HG03103 (cell line): ENCODE results near the gene DNM1.
"Not testable (repeated sequence)": the region's sequence is repeated elsewhere in the genome, so short reads cannot be mapped to it uniquely, and the experiment has no call there.

Experiments
- ATAC-seq: cut with Tn5 transposase; IDR thresholded peaks from one replicate; pipeline ENCODE4 v1.9.1; 2021; ENCODE audit warnings: low read depth; ENCODE audit not compliant: unreplicated experiment

Gene DNM1

DNA sequence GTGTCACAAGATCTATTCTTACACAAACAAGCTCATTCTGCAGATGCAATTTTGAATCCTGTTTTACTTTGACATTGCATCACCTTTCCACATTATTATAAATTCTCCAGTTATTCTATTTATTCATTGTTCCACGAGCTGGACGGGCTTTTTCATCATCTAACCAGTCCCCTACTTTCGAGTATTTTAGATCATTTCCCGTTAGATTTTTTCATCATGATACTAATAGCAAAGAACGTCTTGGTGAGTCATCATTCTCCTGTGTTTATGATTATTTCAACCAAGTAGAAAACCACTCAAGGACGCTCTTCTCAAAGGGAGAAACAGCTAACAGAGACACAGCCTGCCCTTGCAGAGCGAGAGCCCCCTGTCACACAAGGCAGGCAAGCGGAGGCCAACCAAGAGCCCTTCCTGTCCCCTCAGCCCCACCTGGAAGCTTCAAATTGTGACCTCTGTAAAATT lies 28.0 kb upstream of the DNM1 start:
- no peak for ATAC-seq

DNA sequence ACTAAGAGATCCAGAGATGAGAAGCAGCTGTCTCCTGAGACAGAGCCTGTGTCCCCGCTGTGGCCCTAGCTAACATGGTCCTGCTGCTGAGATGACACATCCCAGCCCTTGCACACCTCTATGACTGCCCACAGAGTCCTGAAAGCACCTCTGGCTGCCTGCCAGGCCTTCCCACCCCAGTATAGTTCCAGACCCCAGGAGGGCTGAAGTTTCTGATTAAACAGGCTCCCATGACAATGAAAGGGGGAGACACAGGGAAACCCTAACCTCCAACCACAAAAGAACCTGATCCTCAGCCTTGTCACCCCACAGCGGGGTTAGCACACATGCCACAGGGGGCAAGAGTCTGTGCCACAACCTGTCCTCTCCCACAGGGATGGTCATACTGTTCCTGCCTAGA lies 27.5 kb upstream of the DNM1 start:
- no peak for ATAC-seq

DNA sequence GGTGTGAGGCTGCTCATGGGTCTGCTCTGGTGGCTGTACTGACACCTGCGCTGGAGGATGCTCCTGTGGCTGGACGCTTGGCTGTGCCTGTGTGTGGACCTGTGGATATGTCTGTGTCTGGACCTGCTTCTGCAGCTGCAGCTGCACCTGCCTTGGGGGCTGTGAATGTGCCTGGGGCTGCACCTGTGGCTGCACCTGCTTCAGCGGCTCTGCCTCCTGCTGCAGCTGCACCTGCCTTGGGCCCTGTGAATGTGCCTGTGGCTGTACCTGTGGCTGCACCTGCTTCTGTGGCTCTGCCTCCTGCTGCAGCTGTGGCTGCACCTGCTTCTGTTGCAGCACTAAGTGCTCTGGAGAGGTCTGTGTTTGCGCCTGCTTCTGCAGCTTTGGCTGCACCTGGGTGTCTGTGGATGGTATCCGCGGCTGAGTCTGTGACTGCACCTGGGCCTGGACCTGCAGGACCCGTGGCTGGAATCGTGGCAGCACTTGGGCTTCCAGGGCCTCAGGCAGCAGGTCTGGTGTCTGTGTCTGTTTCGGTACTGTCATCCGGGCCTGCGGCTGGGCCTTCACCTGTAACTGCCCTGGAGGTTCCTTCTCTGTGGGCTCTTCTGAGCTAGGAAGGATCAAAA lies 24.3 kb upstream of the DNM1 start:
- no peak for ATAC-seq

DNA sequence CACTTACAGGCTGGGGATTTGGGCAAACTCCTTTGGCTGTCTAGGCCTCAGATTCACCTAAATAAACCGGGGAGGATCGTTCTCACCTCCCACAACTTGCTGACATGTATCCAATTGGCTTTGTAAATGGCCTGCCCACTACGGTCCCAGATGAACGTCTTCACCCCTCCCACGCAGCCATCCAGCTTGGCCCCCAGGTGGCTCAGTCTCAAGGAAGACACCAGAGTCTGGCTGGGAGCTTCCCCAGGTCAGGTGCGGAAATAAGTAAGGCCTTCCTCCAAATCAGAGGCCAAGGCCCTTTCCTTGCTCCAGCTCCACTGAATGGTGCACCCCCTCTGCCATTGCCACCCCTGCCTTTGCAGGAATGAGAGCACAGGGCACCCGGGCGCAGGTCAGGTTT lies 23.2 kb upstream of the DNM1 start:
- no peak for ATAC-seq

DNA sequence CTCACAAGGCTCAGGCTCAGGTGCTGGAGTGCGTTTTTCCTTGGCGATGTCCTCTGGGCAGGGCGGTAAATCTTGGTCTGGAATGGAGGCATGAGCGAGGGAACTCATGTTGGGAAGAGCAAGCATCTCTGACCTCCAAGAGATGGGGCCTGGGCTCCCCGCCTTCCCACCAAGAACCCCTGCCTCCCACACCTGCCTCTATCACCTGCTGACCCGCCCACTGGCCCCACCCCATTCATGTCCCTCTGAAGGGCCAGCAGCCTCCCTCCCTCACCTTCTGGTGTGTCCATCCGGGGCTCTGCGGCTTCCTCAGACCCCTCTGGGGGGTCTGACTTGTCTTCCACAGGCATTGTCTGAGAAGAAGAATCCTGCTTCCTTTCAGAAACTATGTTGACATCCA lies 22.7 kb upstream of the DNM1 start:
- no peak for ATAC-seq

DNA sequence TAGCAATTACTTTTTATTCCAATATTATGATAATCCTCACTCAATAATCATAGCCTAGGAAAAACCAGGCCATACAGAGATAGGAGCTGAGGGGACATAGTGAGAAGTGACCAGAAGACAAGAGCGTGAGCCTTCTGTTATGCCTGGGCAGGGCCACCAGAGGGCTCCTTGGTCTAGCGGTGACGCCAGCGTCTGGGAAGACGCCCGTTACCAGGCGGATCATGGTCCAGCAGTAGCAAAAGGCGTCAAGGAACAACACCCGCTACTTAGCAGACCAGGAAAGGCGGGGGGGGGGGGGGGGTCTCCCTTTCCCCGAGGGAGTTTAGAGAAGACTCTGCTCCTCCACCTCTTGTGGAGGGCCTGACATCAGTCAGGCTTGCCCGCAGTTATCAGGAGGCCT lies 21.7 kb upstream of the DNM1 start:
- ATAC-seq: not testable (repeated sequence)

DNA sequence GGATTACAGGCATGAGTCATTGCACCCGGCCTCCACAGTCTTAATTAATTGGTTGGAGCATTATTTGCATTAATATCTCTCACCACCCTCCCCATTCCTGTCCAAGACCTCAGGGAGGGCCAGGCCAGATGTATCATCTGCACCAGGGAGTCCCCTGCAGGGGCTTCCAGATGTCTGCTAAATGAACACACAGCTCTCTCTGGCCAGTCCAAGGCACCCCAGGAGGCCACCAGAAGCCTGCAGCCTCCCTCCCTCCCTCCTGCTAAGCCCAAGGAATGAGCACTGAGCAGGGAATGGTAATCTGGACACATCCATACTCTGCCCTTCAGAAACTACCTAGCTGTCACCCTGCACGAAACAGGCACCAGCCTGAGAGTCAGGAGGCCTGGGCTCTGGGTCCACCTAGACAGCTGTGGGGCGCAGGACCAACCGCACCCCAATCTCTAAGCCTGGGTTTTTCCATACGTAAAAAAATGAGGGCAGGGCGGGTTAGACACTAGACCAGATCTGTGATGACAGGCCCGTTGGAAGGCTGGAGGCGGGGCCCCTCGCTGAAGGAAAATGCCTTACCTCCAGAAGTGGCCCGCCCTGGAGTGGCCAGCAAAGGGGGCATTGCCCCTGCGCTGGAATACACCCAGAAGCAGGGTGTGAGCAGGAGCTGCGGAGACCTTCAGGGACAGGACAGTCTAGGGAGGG lies 20.1 kb upstream of the DNM1 start:
- ATAC-seq: no peak

DNA sequence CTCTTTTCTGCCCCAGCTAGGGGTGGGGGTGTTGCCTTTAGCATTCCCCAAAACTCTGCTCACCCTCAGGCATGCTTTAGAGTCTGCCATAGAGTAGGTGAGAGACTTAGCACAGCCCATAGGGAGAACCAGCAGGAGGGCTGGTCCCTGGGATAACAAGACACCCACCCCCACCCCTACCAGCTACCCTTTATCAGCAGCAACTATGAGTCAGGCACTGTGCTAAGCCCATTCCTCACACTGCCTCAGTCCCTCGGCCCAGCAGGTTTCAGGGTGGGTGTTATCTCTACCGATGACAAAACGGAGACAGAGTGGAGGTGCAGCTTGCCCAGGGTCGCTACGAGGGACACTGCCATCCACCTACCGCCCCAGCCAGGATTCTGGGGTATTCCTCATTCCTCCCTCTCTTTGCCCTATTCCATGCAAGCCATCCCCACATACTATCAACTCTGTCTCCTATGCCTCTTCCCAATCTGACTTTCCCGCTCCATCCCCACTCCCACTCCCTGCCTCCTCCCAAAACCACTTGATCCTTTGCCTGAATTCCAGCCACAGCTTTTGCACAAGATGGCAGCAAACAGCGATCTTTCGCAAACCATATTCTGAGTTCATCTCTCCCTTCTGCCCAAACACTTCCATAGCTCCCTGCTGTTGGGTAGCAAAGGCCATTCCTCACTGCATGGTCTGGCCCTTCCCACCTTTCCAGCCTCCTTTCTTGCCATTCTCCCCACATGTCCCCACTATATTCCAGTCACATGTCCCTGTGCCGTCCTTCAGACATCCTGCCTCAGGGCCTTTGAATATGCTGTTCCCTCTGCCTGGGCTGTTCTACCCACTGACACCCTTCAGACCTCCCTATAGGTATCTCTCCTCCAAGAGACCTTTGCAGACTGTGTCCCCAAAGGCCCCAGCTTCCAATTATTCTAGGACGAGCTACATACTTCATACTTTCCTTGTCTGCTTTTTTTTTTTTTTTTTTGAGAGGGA lies 16.9 kb upstream of the DNM1 start:
- ATAC-seq: no peak

DNA sequence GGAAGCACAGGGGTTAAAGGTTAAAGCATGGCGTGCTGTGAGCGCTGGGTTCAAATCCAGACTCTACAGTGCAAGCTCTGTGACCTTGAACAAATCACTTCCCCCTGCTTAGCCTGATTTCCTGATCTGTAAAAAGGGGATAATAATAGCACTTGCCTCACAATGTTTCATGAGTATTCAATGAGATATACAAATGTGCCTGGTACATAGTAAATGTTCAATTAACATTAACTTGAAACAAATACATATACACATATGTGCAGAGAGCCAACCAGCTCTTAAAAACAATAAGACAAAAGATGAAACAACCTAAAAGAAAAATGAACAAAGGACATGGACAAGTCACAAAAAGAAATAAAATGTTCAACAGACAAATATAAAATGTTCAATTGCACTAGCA lies 15.8 kb upstream of the DNM1 start:
- no peak for ATAC-seq

DNA sequence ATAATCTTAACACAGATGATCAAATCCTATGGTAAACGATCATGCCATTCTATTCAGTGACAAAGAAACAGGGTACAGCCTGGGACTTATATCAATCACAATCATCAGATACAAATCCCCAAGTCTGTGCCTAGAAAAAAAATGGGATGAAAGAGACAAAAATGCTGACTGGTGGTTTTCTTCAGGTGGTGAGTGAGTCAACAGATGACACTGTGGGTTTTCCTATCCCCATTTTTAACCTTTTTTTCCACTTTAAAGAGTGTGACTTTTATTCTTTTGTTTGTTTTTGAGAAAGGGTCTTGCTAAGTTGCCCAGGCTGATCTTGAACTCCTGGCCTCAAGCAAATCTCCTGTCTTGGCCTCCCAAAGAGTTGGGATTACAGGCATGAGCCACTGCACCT lies 15.0 kb upstream of the DNM1 start:
- no peak for ATAC-seq

DNA sequence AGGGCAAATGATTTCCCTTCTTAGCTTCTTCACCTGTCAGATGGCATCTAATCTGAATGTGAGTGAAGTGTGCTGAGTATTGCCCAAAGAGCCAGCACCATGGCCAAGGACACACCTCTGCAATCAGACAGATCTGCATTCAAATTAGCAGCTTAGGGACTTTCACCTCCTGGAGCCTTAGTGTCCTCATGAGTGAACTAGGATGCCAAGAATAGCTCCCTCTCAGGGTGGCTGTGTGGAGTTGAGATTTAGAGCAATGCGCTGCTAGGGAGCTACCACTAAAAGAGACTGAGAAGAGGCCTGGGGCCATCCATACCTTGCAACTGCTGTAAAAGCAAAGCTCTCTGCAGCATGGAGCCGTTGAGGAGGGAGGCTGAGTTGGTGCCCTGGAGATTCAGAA lies 13.2 kb upstream of the DNM1 start:
- no peak for ATAC-seq

DNA sequence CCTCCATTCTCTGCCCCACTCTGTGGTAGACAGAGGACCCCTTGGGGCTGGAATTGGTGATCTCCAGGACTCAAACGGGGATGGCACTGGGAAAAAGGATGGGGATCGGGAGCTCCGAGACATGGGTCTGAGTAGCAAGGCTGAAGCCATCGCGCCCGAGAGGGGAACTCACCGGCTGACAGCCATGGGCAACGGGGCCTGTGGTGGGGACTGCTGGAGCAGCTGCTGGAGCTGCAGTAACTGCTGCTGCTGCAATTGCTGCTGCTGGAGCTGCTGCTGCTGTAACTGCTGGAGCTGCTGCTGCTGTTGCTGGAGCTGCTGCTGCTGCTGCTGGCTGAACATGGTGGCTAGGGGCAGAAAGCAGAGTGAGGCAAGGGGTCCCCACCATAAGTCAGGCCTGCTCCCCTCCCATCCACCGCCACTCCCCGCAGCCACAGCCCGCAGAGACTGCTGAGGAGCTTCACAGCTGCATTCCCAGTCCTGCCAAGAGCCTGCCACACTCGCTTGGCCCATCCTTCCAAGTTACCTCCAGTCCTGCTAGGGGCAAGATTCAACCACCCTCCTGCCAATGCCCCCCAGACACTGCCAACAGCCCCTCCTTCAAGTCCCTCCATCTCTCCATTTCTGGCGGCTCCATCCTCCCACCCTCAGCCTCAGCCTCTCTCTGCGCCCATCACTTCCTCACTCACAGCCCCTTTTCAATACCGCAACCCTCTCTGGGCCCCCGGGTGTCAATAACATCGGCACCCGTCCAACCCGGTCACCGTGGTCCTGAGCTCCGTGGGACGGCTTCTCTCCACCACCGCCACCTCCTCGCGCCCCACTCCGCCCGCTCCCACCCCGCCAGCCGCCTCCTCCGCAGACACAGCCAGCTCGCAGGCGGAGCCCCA lies 12.4 kb upstream of the DNM1 start:
- ATAC-seq: no peak

DNA sequence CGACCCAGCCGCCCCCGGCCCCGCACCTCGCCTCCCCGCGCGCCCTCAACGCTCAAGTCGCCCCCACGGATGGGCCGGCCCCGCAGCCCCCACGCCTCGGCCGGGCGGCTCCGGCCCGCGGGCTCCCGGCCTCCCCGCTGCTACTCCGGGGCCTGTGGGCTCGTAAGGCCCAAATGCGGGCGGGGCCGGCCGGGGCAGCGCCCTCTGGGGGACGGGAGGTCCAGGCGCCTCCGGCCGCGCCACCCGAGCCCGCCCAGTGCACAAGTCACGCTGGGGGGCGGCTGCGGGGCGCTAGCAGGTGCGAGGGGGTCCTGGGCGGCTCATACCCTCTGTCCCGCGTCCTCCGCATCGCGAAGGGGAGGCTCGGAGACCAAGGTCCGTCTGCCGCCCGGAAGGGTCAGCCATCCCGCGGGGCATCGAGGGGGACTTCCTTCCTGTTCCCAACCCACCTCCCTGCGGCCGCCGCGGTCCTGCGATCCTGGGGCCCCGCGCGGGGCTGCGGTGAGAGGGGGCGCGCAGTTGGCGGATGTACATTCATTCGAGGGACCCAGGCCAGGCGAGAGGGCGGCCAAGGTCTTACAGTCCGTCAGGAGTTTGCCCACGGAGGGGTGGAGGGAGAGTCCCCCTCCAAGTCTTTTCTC lies 11.7 kb upstream of the DNM1 start, which contains the start of gene CIZ1:
CIZ1 (minus strand) TSS at position 167 of the 641 bp plus-strand sequence. CDS start 715 bp downstream, outside the sequence.
- ATAC-seq: no peak

DNA sequence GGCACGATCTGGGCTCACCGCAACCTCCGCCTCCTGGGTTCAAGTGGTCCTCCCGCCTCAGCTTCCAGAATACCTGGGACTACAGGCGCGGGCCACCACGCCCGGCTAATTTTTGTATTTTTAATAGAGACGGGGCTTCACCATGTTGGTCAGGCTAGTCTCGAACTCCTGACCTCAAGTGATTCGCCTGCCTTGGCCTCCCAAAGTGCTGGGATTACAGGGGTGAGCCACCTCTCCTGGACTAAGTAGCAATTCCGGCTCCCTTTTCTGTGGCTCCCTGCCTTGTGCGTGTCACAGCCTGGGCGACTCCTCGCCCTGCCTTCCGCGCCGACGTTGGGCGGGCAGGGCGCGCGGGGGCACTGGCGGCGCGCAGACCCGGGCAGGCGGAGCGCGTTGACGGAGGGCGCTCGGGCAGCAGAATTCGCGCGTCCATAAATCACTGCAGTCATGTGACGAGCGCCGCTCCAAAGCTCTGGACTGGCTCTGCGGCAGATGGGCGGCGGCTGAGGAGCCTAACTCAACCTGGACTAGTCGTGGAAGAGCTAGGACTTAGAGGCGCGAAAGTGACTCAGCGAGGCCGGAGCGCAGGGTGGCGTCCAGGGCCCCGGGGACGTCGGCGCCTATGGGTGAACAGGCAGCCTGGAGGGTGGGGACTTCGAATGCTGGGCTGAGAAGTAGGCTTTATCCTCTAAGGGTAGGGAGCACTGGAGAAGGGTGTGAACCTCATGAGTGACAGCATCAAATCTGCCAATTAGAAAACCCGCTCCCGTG lies 10.4 kb upstream of the DNM1 start:
- no peak for ATAC-seq

DNA sequence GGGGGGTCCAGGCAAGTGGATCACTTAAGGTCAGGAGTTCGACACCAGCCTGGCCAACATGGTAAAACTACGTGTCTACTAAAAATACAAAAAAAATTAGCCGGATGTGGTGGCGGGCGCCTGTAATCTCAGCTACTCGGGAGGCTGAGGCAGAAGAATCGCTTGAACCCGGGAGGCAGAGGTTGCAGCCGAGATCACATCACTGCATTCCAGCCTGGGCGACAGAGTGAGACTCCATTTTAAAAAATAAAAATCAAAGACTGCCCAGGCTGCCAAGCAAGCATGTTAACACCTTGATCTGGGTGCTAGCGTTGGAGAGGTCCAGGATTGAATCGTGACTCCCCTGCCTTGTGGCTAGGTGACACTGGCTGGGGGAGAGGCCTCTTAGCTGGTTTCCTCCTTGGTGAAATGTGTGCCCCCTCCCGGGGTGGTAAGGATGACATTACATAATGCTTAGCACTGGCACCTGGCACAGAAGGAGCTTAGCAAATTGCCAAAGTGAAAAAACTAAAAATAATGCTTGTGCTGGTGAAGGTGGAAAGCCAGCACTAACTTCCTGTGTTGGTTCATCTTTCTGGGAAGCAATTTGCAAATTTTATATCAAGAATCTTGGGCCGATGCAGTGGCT lies 9.6 kb upstream of the DNM1 start:
- ATAC-seq: no peak

DNA sequence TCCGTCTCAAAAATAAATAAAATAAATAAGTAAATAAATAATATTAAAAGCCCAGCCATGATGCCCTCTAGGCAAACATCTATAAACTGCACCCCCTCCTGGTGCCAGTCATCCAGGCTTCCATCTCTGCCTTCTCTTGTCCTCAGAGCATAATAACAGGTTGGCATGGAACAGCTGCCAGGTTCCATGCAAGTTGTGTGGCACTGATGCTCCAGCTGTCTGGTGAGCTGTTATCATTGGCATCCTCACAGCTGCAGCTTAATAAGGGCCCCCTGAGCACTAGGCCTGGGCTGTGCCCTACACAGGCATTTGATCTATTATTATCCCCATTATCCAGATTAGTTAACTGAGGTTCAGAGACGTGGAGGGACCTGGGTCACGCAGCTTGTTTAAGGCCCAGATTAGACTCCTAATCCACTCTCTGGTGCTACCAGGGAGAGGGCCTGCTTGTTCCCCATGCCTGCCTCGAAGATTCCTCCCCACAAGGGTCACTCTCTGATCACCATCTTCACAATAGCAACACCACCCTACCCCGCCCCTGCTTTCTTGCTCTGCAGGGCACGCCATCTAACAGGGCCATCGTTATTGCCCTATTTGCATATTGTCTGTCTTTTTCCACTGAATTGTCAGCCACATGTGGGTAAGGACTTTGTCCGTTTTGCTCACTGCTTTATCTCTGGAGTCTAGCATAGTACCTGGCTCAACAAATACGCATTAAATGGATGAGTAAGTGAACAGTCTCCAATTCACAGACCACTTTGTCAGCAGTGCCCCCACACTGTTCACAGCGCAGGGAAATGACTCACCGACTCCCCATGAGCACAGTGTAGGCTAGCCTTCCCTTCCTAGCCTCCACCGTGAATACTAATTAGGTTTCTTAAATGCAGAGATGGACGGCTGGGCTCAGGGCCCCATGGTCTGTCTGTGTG lies 1.5 kb upstream of the DNM1 start:
- no peak for ATAC-seq

DNA sequence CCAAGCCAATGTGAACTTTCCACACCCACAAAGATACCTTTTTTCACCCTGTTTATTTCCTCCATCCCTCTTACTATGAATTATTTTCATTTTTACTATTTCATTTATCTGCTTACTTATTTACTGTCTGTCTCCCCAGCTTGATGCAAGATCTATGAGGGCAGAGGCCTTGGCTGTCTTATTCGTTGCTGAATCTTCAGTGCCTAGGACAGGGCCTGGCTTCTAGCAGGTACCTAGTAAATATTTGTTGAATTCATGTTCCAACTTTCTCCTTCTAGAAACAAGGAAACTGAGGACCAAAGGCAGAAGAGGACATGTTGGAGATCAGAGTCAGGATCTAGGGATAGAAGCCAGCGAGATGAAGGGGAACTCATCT lies 543 bp upstream of the DNM1 start:
- ATAC-seq: no peak
